Measurements from ENCODE around the gene RPS2.

DNA sequence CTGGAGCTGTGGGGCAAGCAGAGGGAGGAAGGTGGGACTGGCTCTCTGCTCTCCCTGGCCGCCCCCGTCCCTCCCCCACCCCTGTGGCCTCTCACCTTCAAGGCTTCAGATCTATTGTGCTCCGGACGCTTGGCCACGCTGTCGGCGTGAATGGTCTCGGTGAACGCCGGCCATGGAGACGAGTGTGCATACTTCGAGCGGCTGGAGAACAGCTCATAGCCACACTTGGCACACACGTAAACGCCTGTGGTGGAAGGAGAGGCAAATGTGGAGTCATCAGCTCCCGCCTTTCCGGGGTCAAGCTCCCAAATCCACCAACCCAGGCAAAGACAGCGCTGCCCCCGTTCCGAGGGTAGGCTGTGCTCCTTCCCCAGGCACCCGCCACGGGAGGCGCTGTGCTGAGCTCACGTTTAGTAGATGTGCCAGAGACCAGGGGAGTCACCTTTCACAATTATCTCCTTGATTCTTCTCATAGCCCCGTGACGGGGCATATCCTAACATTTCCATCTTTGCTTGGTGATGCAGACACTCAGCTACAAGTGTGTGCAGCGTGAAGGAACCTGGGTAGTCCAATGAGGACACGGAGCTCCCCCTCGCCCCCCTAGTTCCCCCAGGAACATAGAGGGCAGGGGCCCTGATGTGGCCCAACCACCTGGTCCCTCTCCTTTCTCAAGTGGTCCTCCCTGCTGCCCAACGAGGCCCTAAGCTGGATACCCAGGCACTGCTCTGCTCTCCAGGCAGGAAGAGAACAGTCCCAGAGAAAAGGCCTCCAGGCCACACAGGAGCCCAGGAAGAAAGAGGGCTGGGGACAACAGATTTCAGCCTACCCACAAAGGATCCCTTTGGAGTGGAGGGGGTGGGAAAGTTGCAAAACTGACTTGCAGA is 23.2 kb downstream of the RPS2 start:
- TF ChIP-seq EZH2 (IDR thresholded peaks at IDR 0.05; ENCODE audit: insufficient read depth, poor library complexity, severe bottlenecking) (no peak), EZH2phosphoT487 (IDR thresholded peaks at IDR 0.05; ENCODE audit: insufficient read depth, low read depth) (no peak)

Data from GM23248 (cell line).